ENCODE data around the gene ISM2.

ISM2 gene

DNA sequence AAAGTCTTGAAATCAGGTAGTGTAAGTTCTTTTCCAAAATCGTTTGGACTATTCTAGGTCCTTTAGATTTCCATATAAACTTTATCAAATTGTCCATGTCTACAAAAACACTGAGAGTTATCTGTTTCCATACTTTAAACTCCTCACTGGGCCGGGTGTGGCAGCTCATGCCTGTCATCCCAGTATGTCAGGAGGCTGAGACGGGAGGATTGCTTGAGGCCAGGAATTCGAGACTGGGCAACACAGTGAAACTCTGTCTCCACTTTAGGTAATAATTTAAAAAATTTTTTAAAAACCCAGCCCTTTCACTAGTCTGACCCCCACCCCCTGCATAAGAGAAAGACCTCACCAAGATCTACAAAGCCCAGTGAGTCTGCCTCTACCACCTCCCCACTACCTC lies 6.4 kb upstream of the ISM2 start:
- no peak for DNase-seq

DNA sequence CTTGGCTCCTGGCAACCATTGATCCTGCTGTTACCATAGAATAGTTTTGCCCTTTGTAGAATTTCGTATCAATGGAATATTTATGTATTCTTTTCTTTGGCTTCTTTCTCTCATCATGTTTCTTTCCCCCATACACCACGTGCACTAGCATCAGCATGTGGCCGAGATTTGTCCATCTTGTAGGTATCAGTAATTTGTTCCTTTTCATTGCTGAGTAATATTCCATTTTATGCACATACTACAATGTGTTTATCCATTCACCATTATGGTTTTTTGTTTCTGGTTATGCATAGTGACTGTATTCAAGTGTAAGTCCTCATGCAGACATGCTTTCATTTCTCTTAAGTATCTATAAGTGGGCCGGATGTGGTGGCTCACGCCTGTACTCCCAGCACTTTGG lies 4.5 kb upstream of the ISM2 start:
- no peak for DNase-seq

DNA sequence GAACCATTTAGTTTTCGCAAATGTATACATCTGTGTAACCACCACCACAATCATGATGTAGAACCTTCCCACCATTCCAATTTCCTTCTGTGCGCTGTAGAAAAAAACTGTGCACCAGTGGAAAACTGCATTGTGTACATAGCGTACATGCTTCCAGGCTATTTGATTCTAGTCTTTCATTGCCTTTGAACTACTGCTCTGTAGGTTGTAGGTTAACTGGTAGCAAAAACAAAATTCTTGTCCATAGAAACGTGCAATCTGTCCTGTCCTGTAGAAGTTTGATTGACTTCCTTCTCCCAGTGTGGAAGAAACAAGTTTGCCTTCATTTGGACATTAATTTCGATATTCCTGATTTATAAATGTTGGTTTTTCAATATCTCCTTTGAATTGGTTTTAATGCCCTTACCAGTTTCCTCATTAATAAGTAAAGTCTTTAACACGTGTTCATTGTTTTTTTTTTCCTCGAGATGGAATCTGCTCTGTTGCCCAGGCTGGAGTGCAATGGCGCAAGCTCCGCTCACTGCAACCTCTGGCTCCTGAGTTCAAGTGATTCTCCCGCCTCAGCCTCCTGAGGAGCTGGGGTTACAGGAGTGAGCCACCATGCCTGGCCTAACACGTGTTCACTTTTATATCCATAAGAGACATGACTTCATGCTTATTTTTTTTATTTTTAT lies 3.6 kb upstream of the ISM2 start:
- DNase-seq = no peak

DNA sequence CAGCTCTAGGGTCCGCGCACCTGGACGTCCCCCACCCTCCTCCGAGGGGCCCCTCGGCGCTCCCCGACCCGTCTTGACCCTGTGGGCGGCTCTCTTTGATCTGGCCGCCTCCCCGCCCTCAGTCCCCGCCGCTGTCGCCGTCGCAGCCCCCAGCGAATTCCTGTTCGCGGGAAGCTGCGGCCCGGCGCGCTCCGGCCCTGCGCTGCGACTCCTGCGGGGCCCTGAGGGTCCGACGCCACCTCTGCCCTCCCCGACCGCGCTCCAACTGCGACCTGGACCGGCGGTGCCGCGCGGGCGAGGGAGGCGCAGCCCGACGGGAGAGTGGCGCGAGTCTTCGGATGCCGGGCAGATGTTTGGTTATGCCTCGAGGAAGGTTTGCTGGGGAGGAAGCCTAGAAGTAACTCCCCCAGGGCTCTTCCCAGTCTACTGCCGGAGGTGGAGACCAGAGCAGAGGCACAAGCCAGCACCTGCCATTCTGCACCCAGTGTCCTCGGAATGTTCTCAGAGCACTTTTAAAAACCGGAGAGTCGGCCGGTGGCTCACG lies 440 bp upstream of the ISM2 start:
- DNase-seq = peak in 2 of 3 experiments; percentile 67 to 85

DNA sequence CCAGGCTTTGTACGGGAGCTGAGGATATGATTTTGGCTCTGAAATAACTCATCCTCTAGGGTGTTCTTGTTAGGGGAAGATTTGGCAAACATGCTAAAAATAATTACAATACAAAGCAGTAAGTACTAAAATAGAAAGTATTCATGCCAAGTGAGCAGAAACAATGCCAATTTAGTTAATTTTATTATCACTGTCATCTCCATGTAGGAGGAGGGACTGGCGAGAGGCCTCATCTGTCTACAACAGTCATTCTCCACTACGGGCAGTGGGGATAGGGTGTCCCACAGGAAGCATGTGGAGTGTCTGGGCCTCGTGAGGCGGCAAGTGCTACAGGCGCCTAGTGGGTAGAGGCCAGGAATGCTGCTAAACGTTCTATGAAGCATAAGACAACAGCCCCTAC lies 3.3 kb downstream of the ISM2 start:
- no peak for DNase-seq

DNA sequence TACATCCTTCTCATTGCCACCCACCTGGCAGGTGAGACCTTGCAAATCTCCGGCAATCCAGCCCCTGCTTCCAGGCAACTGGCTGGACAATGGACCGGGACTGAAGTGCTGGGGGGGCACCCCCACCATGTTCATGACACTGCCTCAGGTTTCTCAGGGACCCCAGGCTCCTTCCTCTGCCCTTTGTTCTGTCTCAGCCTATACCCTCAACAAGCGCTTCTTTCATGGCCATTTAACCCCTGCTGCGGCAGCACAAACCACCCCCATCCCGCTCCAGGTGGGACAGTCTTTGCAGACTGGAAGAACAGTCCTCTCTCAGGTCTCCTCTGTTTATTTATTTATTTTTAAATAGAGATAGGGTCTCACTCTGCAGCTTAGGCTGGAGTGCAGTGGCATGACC lies 7.6 kb downstream of the ISM2 start:
- DNase-seq = no peak

DNA sequence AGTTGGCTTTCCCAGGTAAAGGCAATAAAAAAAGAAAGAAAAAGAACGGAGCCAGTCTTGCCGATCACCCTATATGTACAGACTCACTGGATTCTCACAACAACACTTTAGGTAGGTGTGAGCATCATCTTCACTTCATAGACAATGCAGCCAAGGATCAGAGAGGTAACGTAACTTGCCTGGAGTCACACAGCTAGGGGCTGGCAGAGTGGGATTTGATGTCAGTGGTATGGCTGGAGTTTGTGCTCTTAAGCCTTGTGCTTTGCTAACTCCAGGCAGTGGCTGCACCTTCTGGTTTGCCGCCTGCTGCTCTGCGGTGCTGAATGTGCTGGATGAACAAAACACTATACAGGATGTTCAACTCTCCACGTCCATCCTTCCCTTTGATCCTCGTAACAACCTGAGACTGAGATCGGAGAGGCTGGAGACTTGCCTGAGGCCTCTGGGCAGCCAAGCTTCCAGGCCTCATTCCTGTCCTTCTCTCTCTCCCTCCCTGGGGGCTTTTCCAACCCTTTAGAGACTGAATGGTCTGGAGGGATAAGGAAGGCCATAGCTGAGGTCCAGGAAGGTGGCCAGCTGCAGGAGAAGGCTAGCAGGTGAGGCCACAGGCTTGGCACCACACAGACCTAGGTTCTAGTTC lies 8.1 kb downstream of the ISM2 start:
- no peak for DNase-seq

DNA sequence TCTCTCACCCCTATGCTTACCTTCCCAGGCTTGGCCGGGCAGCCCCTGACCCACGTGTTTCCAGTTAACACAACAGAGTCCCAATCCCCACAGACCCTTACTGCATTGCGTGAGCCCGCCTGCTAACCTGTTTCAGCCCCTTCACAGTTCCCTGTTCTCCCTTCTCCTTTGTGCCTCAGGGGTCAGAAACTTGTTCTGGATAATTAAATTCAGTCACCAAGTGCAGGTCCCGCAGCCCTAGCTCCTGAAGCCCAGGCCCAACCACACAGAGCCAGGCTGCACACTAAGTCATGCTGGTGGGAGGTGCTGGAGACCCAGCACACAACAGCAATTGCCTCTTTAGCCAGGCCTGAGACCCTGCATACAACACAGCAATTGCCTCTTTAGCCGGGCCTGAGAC lies 9.6 kb downstream of the ISM2 start:
- no peak for DNase-seq

DNA sequence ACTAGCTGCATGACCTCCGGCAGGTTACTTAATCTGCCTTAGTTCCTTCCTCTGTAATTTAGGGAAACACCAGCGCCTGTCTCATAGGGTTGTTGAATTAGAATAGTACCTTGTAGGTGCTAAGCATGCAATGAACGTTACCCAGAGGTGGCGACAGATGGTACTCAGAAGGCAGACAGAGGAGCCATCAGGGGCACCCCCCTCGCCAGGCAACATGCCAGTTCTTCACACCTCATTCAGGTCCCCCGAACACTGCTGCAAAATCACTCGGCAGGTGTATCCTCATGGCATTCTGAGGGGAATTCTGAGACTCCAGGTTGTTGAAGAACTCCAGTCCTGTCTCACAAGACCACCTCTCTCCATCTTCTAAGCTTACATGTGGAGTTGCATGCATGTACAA lies 10.1 kb downstream of the ISM2 start:
- no peak for DNase-seq

DNA sequence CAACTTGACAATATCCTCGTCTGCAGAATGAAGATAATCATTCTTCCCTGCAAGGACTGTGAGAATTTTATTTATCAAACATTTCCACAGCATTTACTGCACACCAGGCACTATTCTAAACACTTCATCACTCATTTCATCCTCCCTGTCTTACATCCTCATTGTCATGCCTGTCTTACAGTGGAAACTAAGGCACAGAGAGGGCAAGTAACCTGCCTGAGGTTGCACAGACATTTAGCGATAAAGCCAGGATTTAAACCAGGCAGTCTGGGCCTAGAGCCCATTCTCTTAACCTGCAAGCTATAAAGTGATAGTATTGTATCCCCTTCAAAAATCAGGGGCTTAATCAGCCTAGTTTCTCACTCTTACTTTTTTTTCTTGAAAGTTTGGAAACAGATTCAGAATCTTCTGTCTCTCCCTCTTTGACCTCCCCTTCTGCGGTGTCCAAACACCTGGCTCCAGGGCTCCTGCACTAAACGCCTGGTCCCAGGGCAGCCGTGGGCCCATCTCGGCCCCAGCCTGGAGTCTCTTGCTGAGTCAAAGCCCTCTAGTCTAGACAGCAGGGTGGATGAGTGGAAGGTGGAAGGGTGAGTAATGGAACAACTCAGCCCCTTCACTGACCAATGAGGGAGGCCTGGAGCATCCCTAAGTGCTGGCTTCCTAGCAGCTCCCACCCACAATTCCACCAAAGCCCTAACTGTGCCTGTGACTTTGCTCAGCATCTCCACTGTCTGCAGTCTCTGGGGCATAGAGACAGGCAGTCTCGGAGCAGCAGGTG lies 12.5 kb downstream of the ISM2 start:
- no peak for DNase-seq

DNA sequence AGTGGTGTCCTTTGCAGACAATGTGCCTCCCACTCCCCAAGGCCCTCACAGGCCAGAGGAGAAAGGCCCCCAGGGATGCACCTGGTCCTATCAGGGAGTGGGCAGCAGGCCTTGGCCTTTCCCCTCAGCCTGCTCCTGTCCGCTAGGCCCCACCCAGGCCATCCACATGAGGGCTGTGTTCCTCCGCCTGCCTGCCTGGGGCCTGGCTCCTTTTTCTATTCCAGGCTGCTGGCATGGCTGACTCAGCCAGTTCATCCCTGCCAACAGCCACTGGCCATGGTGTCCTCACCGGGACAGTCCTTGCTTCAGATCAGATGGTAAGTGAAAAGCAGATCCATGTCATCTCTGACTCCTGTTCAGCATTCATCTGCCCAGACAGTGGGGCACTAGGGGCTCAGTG lies 13.4 kb downstream of the ISM2 start:
- DNase-seq = no peak

DNA sequence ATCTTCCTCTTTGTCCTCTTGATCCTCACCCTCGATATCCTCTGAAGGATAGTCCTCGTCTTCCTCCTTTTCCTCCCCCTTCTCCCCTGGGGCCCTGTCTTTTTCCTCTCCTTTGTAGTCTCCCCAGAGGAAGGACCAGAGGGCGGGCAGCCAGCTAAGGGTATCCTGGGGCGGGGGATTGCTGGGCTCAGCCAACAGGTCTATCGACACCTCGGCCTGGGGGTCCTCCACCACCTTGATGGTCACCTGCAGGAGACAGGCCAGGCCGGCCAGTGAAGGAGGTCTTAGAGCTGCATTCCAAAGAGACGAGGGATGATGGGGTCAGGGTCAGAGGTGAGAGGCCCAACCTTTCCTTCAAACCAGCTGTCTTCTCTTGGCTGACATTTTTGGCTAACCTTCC lies 16.2 kb downstream of the ISM2 start:
- no peak for DNase-seq

DNA sequence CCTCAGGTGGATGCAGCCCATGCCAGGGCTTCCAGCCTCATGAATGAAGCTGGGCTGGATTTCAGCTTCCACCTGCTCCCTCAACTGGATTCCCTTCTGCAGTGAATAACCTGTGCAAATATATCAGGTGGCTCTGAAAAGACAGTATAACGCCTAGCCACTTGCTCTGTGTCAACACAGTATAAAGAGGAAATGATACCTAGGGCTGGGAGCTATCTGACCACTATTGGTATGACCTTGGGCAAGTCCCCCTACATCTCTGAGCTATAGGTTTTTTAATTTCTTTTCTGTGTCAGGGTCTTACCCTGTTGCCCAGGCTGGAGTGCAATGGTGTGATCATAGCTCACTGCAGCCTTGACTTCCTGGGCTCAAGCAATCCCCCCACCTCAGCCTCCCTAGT lies 19.8 kb downstream of the ISM2 start:
- DNase-seq = no peak

DNA sequence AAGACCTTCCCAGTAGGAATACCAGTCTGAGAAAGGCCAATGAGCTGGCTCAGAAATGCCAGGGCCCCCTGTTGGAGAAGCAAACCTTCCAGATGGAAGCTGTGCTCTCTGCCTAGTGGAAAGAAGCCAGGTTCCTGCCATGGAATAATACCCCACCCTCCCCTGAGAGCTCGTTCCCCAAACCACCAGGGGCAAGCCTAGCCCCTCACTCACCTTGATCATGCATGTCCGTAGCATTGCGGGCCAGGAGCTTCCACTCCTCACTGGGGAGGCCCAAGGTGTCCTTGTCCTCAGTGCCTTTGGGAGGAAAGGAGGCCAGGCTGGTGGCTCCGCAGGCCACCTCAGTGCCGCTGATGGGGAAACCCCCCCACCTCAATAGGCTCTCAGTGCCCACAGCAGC lies 20.6 kb downstream of the ISM2 start:
- DNase-seq = no peak

DNA sequence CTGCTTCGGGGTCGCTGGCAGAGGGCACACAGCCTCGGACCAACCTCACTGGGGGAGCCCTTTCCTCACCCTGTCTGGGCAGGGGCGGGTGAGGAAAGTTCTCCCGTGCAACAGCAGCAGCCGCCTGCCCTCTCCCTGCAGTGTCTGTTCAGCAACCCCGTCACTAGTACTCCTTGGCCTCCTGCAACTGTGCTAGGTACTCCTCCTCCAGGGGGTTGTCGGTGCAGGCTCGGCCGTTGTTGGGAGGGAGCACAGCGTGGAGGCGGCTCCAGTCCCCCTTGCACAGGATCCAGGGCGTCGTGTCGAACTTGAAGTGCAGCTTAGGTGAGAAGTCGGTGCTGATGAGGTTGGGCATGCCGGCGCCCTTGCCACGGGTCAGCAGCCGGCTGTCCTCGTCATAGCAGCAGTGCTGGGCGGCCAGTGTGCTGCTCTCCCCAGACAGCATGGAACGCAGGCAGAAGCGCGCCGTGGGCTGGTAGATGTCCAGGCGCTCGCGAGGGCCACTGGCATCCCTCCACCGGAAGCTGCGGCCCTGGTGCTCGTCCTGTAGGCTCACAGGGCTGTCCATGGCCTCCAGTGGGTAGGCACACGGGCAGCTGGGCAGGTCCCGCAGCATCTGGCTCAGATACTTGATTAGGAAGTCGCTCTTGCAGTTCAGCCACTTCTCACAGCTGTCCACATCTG lies 23.0 kb downstream of the ISM2 start:
- DNase-seq = no peak

DNA sequence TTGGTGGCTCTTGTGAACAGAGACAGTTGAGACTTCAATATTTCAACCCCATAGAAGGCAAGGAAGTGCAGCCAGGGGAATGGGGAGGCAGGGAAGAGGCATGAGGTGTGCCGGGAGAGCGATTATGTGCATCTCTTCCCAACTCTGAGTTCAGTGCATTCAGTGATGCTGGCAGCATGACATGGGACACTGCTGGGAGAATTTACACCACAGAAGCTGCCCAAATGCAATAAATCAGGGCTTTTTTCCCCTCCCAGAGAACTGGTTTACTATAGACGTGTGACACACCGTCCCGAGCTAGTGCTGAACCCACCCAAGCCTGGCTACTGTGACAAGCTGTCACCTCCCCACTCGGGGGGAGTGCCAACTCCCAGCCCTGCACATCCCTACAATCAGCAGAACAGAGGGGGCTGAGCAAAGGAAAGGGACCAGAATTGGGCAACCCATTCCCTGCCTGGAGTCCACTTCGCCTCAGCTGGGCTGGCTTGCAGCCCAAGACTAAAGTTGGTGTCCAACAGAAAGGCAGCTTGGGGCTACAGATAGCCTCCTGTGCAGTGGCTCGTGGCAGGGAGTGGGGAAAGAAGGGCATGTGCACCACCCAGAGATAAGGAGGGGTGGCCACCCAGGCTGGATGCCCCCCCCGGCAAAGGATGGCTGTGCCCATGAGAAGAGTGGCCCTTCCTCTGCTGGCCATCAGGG lies 24.0 kb downstream of the ISM2 start:
- DNase-seq = no peak

DNA sequence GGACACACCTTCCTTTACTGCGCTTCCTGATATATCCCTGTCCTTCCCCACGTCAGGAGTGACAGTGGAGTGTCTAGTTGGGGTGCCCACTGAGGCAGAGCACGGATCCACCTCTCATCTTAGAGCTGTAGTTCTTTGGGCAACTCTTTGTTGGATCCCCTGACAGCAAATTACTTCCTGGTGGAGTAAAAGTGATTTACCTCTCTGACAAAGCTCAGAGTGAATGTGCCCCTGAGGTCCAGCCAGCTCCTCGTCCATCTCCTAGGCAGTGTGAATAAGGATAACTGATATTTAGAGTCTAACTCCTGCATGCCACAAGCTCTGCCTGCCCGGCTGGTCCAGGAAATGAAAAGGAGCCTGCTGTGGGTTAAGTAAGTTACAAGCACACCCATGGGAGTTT lies 24.7 kb downstream of the ISM2 start:
- DNase-seq = no peak

DNA sequence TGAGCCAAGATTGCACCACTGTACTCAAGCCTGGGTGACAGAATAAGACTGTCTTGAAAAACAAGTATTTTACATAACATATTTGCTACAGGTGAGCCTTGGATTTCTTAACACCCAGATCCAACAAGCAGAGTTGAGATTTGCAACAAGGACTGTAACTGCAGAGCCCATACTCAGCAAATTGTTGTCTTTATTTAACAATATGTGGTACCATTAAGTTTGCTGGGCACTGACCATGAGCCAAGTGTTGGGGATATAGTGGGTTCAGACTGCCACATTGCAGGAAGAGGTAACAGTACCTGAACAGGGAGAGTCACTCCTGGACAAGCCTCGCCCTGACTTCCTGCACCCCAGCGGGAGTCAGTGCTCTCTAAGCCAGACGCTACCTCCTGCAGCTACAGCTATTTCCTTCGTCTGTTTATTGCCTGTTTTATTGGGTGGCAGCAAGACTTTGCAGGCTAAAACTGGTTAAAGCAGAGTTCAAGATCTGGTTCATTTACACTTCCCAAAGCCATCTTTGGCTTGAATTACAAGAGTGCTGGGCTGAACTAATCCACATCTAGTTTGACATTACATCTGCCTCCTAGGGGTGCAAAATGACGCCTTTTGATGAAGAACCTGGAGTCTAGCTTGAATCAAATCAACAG lies 28.3 kb downstream of the ISM2 start:
- peak in 2 of 3 experiments; percentile 10 to 51 for DNase-seq

DNA sequence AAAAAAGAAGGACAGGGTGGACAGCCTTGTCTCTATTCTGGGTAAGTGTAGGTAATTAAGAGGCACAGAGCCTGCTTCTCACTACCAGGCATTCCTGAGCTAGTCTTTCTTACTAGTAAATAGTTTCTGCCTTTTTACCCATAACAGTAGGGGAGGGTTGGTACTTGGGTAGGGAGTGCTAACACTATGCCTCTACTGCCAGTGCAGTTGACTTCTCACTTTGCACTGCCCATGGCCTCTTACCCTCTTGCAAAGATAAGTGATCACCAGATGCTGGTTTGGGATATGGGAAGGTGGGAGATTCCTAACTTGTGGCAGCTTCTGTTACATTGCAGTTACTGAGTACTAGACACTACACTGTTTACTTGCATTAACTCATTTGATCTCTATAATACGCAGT lies 29.1 kb downstream of the ISM2 start:
- peak in 1 of 3 experiments; percentile 35 for DNase-seq

DNA sequence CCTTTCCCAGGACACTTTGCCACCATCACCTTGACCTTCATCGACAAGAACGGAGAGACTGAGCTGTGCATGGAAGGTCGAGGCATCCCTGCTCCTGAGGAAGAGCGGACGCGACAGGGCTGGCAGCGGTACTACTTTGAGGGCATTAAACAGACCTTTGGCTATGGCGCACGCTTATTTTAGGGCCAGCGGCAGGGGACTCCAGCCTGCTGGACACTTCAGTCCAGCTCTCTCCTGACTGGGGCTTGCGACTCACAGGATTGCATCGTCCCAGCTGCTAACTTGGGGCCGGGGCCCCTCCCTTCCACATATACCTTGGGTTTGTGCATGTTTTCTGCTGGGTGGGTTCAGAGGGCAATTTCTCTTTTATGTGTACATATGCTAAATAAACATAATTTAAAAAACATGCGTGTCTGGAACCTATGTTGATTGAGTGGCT lies 29.5 kb downstream of the ISM2 start:
- DNase-seq = no peak

DNA sequence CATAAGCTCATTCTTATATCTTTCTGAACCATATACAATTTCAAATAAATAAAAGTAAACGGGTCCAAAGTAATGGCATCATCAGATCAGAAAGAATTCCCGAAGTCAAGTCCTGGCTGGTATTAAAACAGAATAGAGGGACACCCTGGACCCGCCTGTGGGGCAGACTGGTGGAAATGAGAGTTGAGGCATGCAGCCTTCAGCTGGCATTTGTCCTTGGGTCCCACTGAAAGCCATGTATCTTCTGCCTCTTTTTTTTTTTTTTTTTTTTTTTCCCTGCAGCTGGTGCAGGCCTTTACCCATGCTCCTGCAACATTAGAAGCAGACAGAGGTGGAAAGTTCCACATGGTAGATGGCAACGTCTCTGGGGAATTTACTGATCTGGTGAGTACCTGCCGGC lies 30.8 kb downstream of the ISM2 start:
- DNase-seq = no peak

DNA sequence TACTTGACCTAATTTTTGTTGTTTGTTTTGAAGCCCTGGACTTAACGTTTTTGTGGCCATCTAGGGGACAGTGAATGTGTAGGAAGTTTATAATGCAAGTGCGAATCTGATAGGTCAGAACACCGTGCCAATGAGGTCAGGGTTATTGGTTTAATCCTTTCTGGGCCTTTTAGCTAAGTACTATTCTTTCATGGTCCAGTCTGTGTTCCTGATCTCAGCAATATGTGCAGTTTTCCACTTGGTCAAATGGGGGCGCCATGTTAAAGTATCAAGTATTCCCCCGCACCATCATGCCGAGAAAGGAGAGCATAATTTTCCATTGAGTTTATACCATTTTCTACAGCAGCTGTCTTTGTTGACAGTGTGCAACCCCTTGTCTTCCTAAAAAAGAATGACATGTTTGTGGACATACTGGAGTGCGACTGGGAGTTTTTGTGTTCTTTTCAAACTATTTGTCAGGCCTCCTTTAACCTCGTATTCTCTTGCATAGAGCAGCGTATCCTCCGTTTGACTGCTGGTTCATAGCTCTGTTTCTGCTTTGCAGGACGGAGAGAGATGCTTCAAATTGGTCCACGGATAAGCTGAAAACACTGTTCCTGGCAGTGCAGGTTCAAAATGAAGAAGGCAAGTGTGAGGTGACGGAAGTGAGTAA lies 39.4 kb downstream of the ISM2 start:
- DNase-seq = peak; percentile 43 to 74 (median 49)

All from NCI-H1417 (cell line).